ENCODE data around the gene FMN1.
"Not testable (repeated sequence)": the region's sequence is repeated elsewhere in the genome, so short reads cannot be mapped to it uniquely, and the experiment has no call there.

FMN1 gene

GRCh38 chr15:32872621-32873283 is 321.8 kb downstream of the FMN1 start:
- no peak for DNase-seq

GRCh38 chr15:32871883-32872282 is 322.6 kb downstream of the FMN1 start:
- no peak for DNase-seq

DNA sequence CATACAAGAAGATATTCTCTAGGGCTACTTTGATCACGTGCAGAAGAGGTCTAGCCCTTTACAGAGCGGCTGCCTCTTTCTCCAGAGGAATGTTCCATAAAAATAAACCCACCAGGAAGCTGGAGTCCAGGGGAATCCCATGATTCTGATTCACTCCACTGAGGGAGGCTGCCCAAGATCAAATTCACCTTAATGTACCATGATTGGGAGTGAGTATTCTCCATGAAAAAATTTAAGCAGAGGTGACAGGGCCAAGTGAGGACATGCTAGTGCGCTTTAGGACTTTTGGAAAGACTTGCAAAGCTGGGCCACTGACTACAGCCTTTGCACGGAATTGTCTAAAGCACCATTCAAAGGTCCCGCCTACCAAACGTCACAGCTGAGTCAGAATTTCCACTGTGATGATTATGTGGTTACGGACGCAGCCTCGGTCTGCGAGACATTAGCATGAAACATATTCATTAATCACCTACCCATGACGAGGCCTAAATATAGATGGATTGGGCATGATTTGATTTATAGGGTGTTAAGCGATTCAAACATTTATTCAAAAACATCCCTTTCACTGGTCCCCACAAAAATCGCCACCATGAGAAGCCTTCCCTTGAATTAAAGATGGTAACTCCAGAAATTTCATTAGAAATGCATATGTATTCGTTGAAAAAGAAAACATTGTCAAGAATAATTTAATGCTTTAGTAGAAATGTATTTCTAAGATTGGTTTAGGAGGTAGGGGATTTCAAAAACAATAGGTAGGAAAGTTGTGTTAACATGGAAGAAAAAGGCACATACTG is 324.1 kb downstream of the FMN1 start:
- DNase-seq = peak; percentile 29

- DNase-seq = no peak
Measured at GRCh38 chr15:32869776-32870175, 324.7 kb downstream of the FMN1 start.

DNA sequence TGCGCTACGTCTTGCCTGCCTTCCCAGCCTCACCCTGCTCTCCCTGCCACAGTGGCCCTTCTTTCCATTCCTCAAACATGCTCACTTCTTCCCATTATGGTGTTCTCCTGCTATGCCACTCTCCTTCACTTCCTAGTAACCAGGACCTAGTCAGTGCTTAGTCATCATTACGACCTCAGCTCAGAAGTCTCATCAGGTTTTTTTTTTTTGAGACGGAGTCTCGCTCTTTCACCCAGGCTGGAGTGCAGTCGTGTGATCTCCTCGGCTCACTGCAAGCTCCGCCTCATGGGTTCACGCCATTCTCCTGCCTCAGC is 327.2 kb downstream of the FMN1 start:
- no peak for DNase-seq

DNA sequence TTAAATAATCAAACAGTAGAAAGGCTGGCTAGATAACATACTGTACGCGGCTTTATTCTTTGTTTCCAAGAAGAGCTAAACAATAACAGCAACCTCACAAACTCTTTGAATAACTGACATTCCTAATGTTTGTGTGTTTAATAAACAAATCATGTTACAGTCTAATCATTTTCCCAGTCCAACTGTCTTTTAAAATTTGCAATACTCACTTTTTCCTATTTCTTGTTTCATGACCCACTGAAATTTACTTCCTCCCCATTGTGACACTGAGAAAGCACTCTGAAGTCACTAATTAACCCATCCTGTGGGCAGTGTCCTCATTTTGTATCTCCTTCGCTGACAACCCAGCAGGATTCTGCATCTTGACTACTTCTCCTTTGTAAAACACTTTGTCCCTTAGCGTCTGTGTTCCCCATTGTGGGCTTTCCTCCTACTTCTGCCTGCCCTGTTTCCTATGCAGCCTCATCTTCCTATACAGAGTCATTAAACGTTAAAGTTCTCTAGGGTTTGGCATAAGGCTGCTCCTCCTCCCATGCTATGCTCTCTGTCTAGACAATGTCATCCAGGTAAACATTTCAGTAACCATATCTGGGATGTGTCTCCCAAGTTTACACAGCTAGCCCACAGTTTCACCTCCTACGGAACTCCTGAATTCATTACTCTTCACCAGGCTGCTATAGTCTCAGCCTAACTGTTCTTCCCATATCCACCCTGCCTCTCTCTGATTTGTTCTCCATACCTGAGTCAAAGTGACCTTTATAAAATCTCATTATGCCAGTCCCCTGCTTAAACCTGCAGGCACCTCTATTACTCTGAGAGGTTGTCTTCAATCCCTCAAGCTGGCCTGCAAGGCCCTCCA is 327.8 kb downstream of the FMN1 start:
- DNase-seq = no peak

DNA sequence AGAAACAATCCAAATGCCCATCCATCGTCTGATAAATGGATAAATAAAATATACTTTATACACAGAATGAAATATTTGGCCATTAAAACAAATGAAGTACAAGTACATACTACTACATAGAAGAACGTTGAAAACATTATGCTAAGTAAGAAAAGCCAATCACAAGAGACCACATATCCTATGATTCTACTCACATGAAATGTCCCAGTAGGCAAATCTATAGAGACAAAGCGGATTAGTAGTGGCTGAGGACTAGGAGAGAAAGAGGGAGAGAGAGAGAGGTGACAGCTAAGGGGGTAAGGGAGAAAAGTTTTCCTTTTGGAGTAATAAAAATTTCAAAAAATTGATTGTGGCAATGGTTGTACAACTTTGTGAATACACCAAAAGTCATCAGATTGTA is 329.7 kb downstream of the FMN1 start:
- DNase-seq = no peak

GRCh38 chr15:32864051-32864450 is 330.5 kb downstream of the FMN1 start:
- no peak for DNase-seq

DNA sequence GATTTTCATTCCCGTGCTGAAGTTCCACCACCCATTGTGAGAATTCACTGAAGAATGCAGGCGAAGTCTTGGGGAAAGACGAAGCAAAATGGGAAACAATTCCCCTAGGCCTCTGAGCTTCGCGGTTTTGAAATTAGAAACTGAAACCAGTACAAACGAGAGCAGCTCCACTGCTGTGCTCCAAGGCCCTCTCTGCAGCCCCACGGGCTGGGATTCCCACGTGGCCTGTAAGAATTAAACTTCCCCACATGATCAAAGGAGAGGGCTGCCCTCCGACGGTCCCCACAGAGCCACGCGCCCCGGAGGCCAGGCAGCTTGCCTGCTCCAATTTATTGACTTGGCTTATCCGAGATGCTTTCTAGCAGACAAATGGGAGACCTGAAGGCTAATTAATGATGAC is 332.8 kb downstream of the FMN1 start:
- DNase-seq = no peak

- no peak for DNase-seq
Measured at GRCh38 chr15:32861174-32861573, 333.3 kb downstream of the FMN1 start.

DNA sequence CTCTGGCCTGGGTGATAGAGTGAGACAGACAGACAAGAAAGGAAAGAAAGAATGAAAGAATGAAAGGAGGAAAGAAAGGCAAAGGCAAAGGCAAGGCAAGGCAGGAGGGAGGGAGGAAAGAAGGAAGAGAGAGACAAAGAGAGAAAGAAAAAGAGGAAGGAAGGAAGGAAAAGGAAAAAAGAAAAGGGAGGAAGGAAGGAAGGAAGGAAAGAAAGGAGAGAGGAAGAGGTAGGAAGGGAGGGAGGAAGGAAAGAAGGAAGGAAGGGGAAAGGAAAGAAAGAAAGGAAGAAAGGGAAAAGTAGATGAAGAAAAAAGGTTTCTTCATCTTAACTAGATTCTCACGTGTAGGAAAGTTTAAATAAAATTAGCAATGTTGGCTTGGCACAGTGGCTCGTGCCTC is 334.5 kb downstream of the FMN1 start:
- DNase-seq = no peak

GRCh38 chr15:32859251-32859650 is 335.3 kb downstream of the FMN1 start:
- no peak for DNase-seq

DNA sequence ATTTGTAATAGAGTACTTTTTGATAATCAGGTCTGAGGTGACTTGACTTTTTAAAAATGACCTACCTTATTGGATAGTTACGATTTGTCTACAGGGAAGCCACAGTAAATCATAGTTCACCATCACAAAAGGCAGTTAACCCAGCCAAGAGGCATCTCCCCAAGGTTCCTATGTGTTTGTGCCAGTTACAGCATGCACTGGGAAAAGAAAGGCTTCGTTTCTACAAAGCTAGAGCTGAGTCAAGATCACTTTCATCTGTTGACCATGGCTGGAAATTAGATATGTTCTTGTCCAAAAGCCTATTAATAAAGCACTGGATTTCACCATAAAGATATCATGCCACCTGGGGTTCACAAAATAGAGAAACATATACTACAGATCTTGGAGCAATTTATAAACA is 336.8 kb downstream of the FMN1 start:
- no peak for DNase-seq

GRCh38 chr15:32856753-32857152 is 337.8 kb downstream of the FMN1 start:
- DNase-seq = no peak

GRCh38 chr15:32855942-32856341 is 338.6 kb downstream of the FMN1 start:
- no peak for DNase-seq

- no peak for DNase-seq
Measured at GRCh38 chr15:32853592-32853991, 340.9 kb downstream of the FMN1 start.

DNA sequence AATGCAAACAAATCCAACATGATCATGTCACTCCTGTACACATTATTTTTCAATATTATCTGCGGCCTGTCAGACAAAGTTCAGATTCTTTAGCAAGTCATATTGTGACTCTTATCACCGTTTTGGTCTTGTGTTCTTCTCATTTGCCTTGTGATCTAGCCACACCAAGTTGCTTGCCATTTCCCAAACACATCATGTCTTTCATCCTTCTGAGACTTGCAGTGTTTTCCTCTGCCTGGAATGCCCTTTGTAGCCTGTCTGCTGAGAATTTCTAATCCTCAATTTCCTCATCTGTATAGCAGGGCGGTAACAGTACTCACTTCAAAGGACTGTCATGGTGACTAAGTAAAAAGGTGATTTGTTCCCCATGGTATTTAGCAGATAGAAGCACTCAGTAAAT is 341.7 kb downstream of the FMN1 start:
- DNase-seq = no peak

DNA sequence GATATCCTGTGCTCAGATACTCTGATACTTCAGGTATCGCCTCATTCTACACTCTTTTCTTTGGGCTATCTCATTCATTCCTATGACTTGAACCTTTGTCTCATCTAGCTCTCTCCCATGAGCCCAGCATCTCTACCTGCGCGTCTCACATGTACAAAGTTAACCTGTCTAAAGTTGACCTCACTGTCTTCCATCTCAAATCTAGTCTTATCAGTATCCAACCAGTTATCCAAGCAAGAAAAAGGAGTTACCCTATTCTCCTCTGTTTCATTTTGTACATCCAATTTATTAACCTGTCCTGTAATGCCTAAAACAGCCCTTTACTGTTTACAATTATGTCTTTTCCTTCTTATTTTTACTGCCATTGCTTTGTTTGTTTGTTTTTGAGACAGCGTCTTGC is 342.5 kb downstream of the FMN1 start:
- DNase-seq = no peak

DNA sequence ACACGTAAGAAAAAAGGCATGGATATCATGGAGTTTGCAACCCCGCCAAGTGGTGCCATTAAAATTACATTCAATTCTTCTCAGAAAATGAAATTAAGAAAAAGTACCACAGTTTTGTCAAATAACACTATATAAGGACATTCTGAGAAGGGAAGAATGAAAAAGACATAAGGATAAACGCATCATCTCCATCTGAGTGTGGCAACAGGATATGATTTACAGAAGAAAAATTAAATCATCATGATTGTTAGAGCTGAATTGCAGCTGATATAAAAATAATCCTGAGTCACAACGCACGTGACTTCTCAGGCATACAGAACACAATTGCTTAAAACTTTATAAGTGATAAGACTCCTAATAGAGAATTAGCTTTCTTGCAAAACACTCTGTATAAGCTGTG is 342.9 kb downstream of the FMN1 start:
- no peak for DNase-seq

DNA sequence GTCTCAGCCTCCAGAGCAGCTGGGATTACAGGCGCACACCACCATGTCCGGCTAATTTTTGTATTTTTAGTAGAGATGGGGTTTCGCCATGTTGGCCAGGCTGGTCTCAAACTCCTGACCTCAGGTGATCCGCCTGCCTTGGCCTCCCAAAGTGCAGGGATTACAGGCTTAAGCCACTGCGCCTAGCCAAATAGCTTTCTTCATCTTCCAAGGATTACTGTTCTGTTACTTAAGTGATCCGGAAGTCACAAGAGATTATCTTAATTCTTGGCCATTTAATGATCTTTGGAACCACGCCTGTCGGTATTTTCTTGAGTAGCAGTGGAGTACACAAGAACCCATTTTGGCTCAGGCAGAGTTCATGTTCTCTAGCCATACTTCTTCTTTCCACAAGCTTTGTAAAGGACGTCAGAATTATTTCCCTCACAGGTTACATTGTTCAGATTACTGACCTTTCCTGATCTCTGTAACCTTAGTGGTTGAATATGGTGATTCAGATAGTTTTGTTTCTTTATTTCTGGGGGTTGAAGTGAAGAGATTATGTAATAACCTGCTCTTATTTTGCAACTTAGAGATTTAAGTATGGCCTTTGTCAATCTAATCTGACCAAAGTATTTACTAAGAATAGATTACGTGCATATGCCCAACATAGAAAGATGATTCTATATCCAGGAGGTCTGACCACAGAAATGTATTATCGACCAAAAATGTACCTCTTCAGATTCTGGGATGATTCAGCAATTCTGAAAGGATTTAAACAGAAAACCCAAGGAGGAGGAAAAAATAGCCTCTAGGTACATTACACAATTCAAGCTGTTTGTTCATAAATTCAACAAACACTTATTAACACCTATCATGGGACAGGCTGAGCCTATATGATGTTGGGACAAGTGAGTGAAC is 344.5 kb downstream of the FMN1 start:
- DNase-seq = no peak

- DNase-seq = not testable (repeated sequence)
Measured at GRCh38 chr15:32846671-32847070, 347.8 kb downstream of the FMN1 start.

- peak; percentile 14 for DNase-seq
Measured at GRCh38 chr15:32844118-32844711, 350.3 kb downstream of the FMN1 start.
